K562 (cell line): ENCODE data around the gene CMBL. TPM values are rescaled to one million over a fixed set of nuclear protein-coding genes. Genes with fewer than 3 reads are reported as not detected.
A peak's percentile ranks its signal among the peaks of the same experiment; 100 is the strongest.

Experiments used
- ARID1B ChIP-seq: fragments of 450-650 bp; IDR thresholded peaks from 2 replicates; pipeline ENCODE4 v1.6.1; 2016; ENCODE audit warnings: antibody characterized with exemption, mild to moderate bottlenecking, inconsistent platforms
- CTBP1 ChIP-seq: fragments of 450-650 bp; IDR thresholded peaks from 2 replicates; pipeline ENCODE4 v1.6.1; 2016; ENCODE audit warnings: borderline replicate concordance
- ESRRA ChIP-seq: fragments of 450-650 bp; IDR thresholded peaks from 2 replicates; pipeline ENCODE4 v1.6.1; 2014; ENCODE audit warnings: low read depth, mild to moderate bottlenecking, moderate library complexity, borderline replicate concordance
- KLF16 ChIP-seq: IDR thresholded peaks from 2 replicates; pipeline ENCODE4 v1.6.1; 2016; ENCODE audit warnings: antibody characterized with exemption
- MAZ ChIP-seq, 2 experiments: fragments of 450-650 bp in 1 of 2; sonication (generic) in 1 of 2; formaldehyde crosslinking; IDR thresholded peaks in 1 of 2; conservative IDR thresholded peaks in 1 of 2; 2 replicates each; pipeline versions ENCODE4 v1.4.0 to v1.5.0; 2020; ENCODE audit warnings: mild to moderate bottlenecking in 1 of 2, missing genetic modification reagents in 1 of 2
- PBX2 ChIP-seq, 2 experiments: IDR thresholded peaks in 1 of 2; conservative IDR thresholded peaks in 1 of 2; 2 replicates each; pipeline ENCODE4 v1.6.1; 2016; ENCODE audit warnings: low read depth in 2 of 2, mild to moderate bottlenecking in 1 of 2, missing compliant biosample characterization in 1 of 2, missing genetic modification characterization in 1 of 2, moderate library complexity in 1 of 2
- RAD21 ChIP-seq, 2 experiments: fragments of 250-450 bp in 1 of 2; fragments of 450-650 bp in 1 of 2; sonication (Bioruptor Pico) in 1 of 2; formaldehyde crosslinking in 1 of 2; IDR thresholded peaks in 1 of 2; conservative IDR thresholded peaks in 1 of 2; 2 replicates each; pipeline versions ENCODE4 v1.4.0 to v1.8.0; 2020 to 2022; ENCODE audit warnings: mild to moderate bottlenecking in 2 of 2, moderate library complexity in 1 of 2
- SOX6 ChIP-seq: fragments of 450-650 bp; IDR thresholded peaks from 2 replicates; pipeline ENCODE4 v1.6.1; 2014; ENCODE audit warnings: mild to moderate bottlenecking
- TEAD4 ChIP-seq, 2 experiments: sonication (generic) in 1 of 2; formaldehyde crosslinking in 1 of 2; IDR thresholded peaks; 2 replicates each; pipeline versions ENCODE4 v1.6.1 to v1.8.0; 2012 to 2022; ENCODE audit warnings: borderline replicate concordance in 1 of 2, inconsistent platforms in 1 of 2, low read length in 1 of 2, mild to moderate bottlenecking in 1 of 2, missing genetic modification reagents in 1 of 2
- ZNF263 ChIP-seq: sonication (generic); formaldehyde crosslinking; IDR thresholded peaks from 2 replicates; pipeline ENCODE4 v1.8.0; 2022; ENCODE audit warnings: mild to moderate bottlenecking, missing genetic modification reagents, borderline replicate concordance
- ZNF583 ChIP-seq: fragments of 250-450 bp; sonication (Bioruptor Pico); IDR thresholded peaks from 2 replicates; pipeline ENCODE4 v1.4.0; 2020
- ZNF592 ChIP-seq: fragments of 450-650 bp; IDR thresholded peaks from 2 replicates; pipeline ENCODE4 v1.6.1; 2017; ENCODE audit warnings: antibody characterized with exemption, mild to moderate bottlenecking
- ZNF696 ChIP-seq: fragments of 250-450 bp; sonication (Bioruptor Pico); conservative IDR thresholded peaks from 2 replicates; pipeline ENCODE4 v1.4.0; 2020; ENCODE audit warnings: mild to moderate bottlenecking, moderate library complexity
- polyA plus RNA-seq, 8 experiments: library from polyadenylated mRNA; depleted of rRNA in 4 of 8; stranded (reverse) in 5 of 8; unstranded in 3 of 8; fragments of >200 nt; fragmentation: Nextera tagmentation in 2 of 8; fragmentation: Illumina TruSeq in 1 of 8; extraction: Ambion mirVana in 2 of 8; extraction: Trizol in 1 of 8; gene quantifications; 2 replicates each; pipeline versions ENCODE4 v1.2.1 to v1.2.3, GENCODE V29; 2011 to 2014; ENCODE audit warnings: inconsistent platforms in 1 of 8, missing spikeins in 1 of 8
- total RNA-seq, 7 experiments: library from RNA; depleted of rRNA in 6 of 7; stranded (reverse); fragments of >200 nt in 6 of 7; fragmentation: Illumina TruSeq in 2 of 7; extraction: Trizol in 2 of 7; gene quantifications; 2 replicates each; pipeline versions ENCODE4 v1.2.1 to v1.2.3, GENCODE V29; 2011 to 2021; ENCODE audit warnings: low replicate concordance in 1 of 7
- TF ChIP-seq, protein P1 (sequence below): fragments of 450-650 bp; IDR thresholded peaks from 2 replicates; pipeline ENCODE4 v1.6.1; 2016; ENCODE audit warnings: antibody characterized with exemption

The CMBL gene
- total and polyA plus RNA-seq, 9 of the 15 experiments (the other 6 are each of a cell fraction or from before 2014, with no cell fraction given): 22.6 to 192 (median 71.1) TPM

DNA sequence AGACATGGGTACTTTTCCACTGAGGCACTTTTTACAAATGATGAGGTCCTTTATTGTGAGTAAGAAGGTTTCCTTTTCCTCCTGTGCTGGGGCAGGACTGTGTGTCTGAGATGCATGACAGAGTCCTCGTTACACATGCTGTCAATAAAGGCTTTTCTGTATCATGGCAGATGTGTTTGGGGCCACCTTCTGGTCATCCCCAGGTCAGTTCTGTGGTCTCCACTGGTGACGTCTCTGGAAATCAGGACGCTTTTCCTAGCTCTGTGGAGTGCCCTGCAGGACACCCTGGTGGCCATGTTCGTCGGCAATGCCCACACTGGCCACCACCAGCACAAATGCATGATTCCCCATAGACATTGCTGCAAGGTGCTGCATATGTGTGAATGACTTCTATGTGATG lies 2.8 kb downstream of the CMBL start (continued):
- peak; percentile 23; the same call in 1 of the 2 replicates for TF ChIP-seq ARID1B
- peak; percentile 93 for TF ChIP-seq ZNF592
- no peak for TF ChIP-seq ZNF263
- TF ChIP-seq PBX2 (CRISPR knock-in tag; IDR thresholded peaks at IDR 0.05; ENCODE audit: low read depth): no peak
- TF ChIP-seq PBX2 (tag; conservative IDR thresholded peaks at IDR 0.05; ENCODE audit: low read depth): peak; percentile 67; the same call in 1 of the 2 replicates
- TF ChIP-seq CTBP1: peak; percentile 77; the same call in 1 of the 2 replicates
- no peak for TF ChIP-seq ZNF696 (CRISPR knock-in tag)
- no peak for TF ChIP-seq KLF16
- TF ChIP-seq TEAD4 (IDR thresholded peaks at IDR 0.05; ENCODE audit: low read length): peak; percentile 36
- TF ChIP-seq TEAD4 (CRISPR knock-in tag; IDR thresholded peaks at IDR 0.05; ENCODE audit: borderline replicate concordance): no peak
- TF ChIP-seq ESRRA: peak; percentile 57; the same call in 1 of the 2 replicates
- TF ChIP-seq, protein P1, sequence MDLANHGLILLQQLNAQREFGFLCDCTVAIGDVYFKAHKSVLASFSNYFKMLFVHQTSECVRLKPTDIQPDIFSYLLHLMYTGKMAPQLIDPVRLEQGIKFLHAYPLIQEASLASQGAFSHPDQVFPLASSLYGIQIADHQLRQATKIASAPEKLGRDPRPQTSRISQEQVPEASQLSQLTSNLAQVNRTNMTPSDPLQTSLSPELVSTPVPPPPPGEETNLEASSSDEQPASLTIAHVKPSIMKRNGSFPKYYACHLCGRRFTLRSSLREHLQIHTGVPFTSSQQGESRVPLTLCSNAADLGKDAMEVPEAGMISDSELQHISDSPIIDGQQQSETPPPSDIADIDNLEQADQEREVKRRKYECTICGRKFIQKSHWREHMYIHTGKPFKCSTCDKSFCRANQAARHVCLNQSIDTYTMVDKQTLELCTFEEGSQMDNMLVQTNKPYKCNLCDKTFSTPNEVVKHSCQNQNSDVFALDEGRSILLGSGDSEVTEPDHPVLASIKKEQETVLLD: peak; percentile 36; the same call in 1 of the 2 replicates
- TF ChIP-seq ZNF583: peak; percentile 39
- TF ChIP-seq SOX6: peak; percentile 52
- TF ChIP-seq MAZ (CRISPR knock-in tag; conservative IDR thresholded peaks at IDR 0.05 in 1 of 2, IDR thresholded peaks at IDR 0.05 in 1 of 2): peak in 1 of 2 experiments; percentile 38; a peak in 2 of 4 replicates
- peak; percentile 75 to 88 for TF ChIP-seq RAD21 (CRISPR knock-in tag; conservative IDR thresholded peaks at IDR 0.05 in 1 of 2, IDR thresholded peaks at IDR 0.05 in 1 of 2)
